GM18858 (cell line): ENCODE measurements around the gene SYMPK.
"Not testable (repeated sequence)": the region's sequence is repeated elsewhere in the genome, so short reads cannot be mapped to it uniquely, and the experiment has no call there.

Experiments
- ATAC-seq: cut with Tn5 transposase; IDR thresholded peaks from one replicate; pipeline ENCODE4 v1.9.1; 2021; ENCODE audit not compliant: unreplicated experiment

SYMPK gene

DNA sequence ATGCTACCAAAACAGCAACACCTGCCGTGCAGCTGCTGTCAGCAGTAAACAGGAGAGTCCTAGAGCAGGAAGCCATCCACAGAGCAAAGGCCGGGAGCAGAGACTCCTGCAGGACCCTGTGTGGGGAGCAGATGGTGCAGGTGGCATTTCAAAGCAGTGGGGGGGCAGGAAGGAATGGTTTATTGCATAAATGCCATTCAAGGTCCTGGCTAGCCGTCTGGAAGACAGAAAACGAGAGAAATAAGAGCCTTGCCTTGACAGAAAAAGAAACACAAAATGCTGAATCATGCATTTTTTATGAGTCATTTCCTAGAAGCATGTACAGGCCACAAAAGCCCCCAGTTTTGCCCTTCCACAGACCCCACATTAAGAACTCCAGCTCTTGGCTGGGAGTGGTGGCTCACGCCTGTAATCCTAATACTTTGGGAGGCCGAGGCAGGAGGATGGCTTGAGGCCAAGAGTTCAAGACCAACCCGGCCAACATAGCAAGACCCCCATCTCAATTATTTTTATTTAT, 53.2 kb downstream of the SYMPK start:
- no peak for ATAC-seq

DNA sequence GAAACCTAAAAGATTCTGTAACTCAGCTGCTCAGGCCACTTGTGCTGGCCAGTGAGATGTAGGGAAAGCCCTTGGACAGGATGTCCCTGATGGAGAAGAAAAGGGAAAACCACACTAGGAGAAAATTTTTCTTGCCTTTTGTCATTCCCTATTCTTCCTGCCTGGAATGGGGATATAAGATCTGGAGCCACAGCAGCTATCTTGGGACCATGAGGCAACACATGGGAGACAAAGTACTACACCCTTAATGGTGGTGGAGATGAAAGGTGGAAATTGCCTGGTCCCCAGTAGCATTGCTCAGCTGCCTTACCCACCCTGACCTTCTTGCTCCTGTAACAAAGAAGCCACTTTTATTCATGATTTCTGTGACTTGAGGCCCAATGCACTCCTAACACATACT, 57.2 kb downstream of the SYMPK start:
- no peak for ATAC-seq

DNA sequence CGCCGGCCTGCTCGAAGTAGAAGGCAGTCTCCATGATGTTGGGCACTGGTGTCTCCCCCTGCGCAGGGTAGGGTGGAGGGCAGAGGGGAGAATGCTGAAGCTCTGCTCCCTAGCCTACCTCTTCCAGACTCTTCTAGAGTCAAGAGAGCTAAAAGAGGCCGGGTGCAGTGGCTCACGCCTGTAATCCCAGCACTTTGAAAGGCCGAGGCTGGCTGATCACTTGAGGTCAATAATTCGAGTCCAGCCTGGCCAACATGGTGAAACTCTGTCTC, 58.1 kb downstream of the SYMPK start:
- ATAC-seq = no peak

DNA sequence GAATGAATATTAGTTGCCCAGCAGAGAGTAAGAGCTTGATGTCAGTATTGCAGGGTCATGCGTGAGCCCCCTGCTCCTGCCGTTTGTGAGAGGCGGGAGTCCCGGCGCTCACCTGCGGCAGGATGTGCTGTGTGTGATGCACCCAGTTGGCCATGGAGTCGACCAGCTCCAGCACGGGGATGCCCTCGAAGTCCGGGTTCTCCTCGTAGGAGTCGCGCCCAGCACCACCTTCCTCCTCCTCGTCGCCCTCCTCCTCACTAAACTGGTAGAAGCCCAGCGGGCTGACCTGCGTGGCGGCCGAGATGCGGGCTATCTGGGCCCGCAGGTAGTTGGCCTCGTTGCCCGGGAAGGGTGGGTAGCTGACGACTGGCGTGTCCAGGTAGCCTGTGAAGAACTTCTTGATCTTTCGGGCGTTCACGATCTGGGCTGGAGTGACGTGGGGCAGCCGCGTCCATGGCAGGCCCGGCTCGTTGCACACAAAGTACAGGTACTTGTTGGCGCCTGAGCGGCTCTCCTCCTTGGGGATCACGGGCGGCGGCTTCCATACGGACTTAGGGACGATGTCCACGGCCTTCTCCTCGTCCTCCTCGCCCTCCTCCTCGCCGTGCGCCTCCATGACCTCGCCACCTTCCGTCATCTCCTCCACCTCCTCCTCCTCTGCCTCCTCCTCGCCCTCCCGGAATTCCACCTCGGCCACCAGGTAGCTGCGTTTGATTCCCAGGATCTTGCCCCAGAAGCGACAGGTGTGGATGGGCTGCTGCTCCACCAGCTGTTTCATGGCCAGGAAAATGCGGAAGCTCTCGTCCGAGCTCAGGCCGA, 58.6 kb downstream of the SYMPK start:
- no peak for ATAC-seq

DNA sequence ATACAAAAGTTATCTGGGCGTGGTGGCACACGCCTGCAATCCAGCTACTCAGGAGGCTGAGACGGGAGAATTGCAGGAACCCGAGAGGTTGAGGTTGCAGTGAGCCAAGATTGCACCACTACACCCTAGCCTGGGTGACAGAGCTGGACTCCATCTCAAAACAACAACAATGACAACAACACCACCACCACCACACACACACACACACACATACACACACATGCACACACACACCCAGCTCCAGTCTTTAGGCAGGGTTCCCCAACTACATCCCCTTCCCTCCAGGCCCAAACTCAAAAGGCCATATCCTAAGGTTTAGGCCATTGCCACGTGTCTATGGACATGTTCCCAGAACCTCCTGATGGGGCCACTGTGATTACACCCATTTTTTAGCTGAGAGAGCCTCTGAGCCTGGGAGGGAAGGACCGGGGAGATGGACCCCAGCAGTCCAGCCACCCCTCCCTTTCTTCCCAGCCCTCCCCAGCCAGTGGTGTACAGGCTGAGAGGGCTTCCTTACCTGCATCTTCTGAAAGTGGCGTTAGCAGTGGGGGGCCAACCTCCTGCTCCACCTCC, 61.3 kb downstream of the SYMPK start:
- no peak for ATAC-seq

DNA sequence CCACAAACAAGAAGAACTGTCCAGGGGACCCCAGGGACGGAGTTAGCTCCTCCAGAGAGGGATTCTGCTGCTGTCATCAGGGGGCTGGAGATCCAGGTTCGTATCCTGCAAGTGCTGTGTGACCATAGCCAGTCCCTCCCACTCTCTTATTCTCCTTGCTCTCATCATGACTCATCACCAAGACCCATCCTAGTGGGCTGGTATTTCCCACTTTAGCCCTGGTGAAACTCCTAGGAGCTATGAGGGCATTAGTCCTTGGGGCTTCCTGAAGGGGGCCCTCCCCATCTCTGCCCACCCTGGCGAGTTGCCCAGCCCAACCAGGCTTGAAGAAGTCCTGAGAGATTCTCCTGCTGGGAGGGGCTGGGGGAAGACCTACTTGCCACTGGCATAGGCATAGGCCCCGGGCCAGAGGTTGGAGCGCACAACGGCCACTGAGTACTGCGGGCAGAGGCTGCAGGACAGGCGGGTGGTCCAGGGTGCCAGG, 62.8 kb downstream of the SYMPK start:
- no peak for ATAC-seq

DNA sequence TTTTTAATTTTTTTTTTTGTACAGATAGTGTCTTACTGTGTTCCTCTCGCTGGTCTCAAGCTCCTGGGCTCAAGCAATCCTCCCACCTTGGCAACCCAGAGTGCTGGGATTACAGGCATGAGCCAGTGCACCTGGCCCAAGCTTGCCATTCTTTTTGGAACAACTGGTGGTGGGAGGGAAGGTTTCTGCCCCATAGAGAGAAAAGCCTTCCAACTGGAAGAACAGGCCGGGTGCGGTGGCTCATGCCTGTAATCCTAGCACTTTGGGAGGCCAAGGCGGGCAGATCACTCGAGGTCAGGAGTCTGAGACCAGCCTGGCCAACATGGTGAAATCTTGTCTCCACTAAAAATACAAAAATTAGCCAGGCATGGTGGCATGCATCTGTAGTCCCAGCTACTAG, 63.4 kb downstream of the SYMPK start:
- not testable (repeated sequence) for ATAC-seq

DNA sequence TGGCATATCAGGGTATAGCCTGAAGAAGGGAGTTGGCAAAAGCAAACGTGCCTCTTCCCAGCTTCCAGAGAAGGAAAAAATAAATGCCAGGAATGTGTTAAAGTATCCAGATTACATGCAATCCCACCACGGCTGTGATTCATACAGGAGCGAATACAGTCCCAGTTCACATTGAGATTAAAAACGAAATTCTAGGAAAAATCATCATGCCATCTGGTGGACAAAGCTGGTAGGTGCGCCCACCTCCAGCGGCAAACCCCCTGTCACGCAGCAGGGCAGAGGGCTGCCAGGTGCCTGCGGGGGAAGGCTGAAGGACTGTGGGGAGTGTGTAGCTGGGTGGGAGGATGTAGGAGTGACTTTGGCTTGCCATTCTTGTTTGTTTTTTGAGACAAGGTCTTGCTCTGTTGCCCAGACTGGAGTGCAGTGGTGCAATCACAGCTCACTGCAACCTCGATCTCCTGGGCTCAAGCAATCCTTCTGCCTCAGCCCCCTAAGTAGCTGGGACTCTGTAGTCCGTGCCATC, 63.9 kb downstream of the SYMPK start:
- ATAC-seq = no peak

DNA sequence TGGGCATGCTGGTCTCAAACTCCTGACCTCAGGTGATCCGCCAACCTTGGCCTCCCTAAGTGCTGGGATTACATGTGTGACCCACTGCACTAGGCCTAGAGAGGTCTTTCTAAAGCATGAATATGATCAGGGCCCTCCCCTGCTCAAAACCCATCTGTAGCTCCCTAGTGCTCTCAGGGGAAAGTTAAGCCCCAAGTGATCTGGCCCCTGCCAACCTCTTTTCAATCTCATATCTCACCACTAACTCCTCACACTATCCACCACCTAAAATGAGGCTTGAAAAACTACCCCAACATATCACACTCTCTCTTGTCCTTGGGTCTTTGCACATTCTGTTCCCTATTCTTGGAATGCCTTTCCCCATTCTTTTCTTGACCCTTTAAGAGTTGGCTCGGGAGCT, 68.3 kb downstream of the SYMPK start:
- ATAC-seq = no peak

DNA sequence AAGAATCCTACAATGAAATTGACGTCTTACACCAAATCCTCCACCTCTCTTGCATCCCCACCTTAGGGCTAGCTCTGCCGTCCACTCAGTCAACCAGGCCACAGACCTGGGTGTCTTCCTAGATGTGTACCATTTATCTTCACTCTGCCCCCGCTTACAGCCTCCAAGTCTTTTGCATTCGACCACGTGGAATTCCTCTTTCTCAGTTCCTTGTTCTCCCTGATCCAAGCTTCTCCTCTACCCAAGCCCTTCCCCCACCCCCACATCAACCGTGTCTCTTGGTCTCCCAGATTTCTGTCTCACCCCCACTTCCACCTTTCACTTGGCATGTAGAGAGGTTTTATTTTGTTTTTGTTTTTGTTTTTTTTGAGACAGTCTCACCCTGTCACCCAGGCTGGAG, 69.1 kb downstream of the SYMPK start:
- no peak for ATAC-seq

DNA sequence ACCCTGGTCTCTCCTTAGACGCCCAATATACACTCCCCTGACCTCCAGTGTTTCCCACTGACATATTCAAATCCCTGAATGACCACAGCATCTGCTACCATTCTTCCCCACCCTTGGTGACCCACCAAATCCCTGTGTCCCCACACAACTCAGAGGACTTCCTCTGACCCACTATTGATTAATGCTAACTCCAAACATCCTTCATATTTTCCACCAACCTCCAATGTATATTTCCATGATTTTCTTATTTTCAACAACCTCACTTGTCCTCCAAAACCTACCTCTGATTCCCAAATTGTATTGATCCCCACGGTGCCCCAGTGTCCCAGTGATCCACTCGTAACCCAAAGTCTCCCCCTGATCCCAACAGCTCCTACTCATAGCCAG, 69.8 kb downstream of the SYMPK start:
- ATAC-seq = no peak

DNA sequence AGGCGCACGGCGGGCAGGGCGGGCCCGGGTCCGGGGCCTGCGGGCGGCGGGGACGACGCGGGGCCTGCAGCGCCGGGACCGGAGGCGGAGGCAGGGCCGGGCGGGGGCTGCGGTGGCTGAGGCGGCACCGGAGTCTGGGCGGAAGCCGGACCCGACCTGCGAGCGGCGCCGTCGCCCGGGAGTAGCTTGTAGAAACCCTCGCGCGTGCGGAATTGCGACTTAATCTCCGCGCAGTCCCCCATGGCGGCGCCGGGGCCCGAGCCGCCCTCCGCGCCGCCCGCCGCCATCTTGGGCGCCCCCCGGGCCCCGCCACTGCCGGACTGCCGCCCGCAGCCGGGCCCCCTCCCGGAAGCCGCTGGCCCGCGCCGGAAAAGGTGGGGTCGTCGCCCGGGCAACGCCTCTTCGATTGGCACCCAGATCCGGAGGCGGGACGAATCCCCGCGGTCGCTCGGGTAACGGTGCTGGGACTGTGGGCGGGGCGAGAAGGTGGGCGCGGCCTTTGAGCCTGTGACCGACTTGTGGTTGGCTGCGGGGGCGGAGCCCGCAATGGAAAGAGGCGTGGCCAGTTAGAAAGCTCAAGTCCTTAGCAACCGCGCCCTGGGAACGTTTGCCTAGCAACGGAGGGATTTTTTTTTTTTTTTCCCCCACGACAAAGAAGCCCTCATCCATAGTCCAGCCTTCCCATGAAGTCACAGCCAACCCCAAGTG, 70.3 kb downstream of the SYMPK start, which contains the start of gene DMWD:
TSS of gene DMWD (minus strand) at position 376 of the 708 bp plus-strand sequence. CDS start at position 287, 89 bp downstream.
- peak; percentile 57 for ATAC-seq

DNA sequence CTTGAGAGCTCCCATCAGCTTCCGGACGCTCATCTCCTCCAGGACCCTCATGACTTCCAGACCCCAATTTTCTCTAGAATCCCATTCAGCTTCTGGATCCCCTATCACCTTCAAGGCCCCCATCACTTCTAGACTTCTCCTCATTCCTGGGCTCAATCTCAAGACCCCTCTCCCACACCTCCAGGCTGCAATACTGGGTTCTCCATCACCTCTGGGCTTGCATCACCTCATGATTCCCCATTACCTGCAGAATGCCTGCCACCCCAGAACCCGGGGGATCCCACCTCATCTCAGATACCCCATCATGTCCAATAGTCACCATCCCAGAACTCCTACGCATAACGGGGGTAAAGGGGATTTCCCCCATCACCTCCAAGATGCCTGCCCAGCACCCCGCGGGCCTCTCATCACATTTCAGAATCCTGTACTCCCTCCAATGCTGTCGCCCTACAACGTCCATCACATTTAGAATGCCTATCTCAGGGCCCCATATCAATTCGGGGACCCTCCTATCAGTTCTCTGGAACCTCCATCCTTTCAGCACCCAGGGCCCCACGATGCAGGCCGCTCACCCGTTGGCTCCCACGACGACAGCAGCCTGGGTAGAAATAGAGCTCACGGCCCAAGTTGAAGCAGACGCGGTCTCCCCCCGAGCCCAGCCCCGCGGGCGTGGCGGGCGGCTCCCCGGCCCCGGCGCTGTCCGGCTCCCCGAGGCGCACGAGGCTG, 71.0 kb downstream of the SYMPK start:
- peak; percentile 3 for ATAC-seq

DNA sequence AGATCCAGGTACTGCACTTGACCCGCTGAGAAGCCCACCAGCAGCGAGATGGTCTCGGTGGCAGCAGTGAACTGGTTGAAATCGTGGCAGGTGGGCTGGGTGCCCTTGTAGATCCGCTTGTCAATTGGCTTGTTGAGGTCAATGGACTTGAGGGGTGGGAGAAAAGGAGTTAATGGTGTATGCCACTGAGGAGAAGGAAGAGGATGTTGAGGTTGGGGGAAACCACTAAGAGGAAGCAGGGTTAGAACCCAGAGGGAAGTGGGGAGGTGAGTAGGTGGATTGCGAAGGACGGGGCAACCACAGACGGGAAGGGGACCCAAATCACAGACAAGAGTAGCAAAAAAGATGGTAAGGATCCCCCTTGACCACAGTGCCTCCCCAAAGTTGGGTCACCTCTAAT, 72.0 kb downstream of the SYMPK start:
- no peak for ATAC-seq

DNA sequence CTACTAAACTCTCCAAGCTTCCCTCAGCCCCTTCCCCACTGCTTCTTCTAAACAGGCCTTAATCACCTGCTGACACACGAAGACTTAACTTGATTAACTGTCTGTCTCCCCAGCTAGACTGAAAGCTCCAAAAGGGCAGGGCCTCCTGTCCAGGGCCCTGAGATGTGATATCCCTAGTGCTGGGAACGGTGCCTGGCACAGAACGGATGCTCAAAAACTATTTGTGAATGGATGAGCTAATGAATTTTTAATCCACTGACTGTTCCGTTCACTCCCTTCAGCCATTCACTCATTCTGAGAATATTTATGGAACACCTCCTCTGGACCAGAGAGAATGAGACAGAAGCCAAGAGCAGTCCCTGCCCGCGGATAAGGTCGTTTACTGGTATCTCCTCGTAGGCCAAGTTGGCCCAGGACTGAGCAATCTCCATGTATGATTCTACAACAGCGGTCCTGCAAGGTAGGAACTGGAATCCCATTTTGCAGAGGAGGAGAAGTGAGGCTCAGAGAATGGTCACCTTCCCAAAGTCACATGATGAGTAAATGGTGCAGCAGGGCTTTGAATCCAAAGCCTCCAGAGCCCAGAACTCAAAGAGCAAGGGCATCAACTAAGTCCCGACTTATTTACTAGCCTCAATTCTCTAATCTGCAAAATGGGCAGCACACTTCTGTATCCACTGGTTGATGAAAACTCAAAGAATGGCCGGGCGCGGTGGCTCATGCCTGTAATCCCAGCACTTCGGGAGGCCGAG, 73.7 kb downstream of the SYMPK start:
- ATAC-seq = no peak

DNA sequence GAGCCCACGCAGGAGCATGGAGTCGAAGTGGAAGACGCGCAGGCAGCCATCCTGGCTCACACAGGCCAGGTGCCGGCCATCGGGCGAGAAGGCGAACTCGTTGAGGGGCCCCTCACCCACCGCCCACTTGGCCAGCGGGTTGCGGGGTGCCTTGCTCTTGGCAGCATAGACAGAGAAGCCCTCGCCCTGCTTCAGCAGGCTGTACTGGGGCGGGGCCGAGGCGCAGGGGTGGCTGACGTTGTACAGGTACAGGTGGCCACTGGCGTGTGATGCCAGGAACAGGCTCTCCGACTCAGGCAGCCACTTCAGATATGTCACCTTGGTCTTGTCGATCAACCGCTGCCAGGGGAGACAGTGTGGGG, 76.4 kb downstream of the SYMPK start:
- no peak for ATAC-seq

DNA sequence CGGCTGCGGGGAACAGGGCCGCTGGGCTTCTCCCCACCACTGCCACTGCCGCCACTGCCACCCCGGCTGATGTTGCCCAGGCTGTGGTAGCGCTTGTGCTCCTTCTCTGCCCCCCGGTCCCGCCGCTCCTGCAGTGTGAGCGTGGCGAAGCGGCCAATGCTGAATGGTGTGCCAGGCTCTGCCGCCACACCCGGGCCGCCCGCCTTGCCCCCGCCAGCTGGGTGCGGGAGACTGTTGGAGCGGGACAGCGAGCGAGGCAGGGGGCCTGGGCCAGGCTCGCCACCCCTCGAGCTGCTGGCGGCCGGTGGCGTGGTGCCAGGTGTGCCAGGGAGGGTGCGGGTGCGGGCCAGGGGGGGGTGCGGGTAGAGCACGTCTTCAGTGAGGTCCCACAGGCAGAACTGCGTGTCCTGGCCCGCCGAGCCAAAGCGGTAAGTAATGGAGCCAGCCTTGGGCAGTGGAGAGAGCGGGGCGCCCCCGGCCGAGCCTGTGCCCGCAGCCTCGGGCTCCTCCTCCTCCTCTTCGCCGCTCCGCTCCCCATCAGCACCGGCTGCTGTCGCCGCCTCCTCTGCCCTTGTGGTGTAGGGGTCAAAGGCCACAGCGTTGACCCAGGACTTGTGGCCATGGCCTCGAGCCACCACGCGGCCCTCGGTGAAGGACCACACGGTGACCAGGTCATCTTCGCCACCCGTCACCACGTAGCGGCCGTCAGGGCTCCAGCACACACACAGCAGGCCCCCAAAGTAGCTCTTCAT, 77.0 kb downstream of the SYMPK start:
- no peak for ATAC-seq

DNA sequence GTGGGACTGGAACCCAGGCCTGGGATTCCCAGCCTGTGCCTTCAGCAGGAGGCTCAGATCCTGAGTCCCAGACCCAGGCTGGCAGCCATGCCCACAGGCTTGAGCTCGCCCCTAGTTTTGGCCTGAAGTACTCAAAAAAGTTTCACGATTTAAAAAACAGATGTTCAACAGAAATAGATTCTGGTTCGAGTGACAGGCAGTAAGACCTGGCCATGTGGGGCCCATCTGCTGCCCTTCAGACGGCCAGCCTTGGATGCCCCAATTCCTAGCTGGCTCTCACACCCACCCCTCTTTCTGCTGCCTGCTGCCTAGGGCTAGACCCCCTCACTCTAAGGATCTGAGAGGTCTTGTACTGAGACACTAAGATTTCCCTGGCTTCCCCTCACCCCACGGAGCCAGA, 77.8 kb downstream of the SYMPK start:
- ATAC-seq = no peak

DNA sequence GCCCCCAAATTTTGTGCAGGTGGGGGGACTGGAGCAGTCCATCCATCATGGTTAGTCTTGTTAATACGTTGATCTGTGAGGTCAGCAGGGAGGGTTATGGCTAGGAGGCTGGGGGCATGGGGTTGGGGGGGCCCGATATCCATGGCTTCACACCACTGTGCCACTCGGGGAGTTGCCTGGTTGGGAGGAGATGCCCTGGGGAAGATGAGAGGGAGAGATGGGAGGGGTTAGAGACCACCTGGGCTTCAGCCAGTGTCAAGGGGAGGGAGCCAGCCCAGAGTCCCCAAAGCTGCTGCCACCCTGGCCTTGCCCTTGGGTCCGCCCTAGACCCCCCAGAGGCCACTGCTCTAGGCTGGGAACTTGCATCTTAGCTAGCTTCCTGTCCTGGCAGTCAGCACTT, 78.9 kb downstream of the SYMPK start:
- no peak for ATAC-seq
